ENCODE measurements around the gene PARD6G. TPM values are rescaled to one million over a fixed set of nuclear protein-coding genes. Genes with fewer than 3 reads are reported as not detected.

PARD6G gene
- total and polyA plus RNA-seq, 2 experiments from 2014 or later, result 0.22 to 0.53 TPM

GRCh38 chr18:80190311-80190710, 57.0 kb downstream of the PARD6G start:
- in situ Hi-C loops (cut with MboI), result no loop called here
- no peak for DNase-seq
- Histone ChIP-seq H3K27ac (no peak overlapping the region), H3K9ac (no peak overlapping the region), H3K27me3 (replicated peaks; ENCODE audit: insufficient read depth) (no peaks in the 10 kb centered on the region; the same call in 1 of the 2 replicates), H3F3A (ENCODE audit: insufficient read depth) (no peaks in the 10 kb centered on the region), H3K9me3 (ENCODE audit: low read depth) (no peaks in the 10 kb centered on the region), H2AFZ (no peak overlapping the region), H3K4me3 (no peak overlapping the region), H3K36me3 (ENCODE audit: low read depth) (no peaks in the 10 kb centered on the region), H4K20me1 (ENCODE audit: insufficient read depth) (no peaks in the 10 kb centered on the region), H3K4me2 (ENCODE audit: unreplicated experiment) (no peak overlapping the region), H3K9me2 (ENCODE audit: insufficient read depth) (no peaks in the 10 kb centered on the region), H3K4me1 (ENCODE audit: insufficient read depth) (no peaks in the 10 kb centered on the region), H3K79me2 (ENCODE audit: insufficient read depth) (no peaks in the 10 kb centered on the region)
- 67% methylated on average over 5 of the region's 5 CpGs for WGBS, 2 experiments (ENCODE audit: low coverage in 1 of 2, low lambda C conversion rate in 2 of 2, missing lambda C conversion rate in 2 of 2)
- no peak for TF ChIP-seq EZH2 (IDR thresholded peaks at IDR 0.05; ENCODE audit: insufficient read depth, poor library complexity, severe bottlenecking)
- no peak for TF ChIP-seq EZH2phosphoT487 (IDR thresholded peaks at IDR 0.05; ENCODE audit: insufficient read depth, low read depth)

GRCh38 chr18:80189531-80189865, 57.8 kb downstream of the PARD6G start:
- TF ChIP-seq EZH2phosphoT487 (IDR thresholded peaks at IDR 0.05; ENCODE audit: insufficient read depth, low read depth), result no peak
- Histone ChIP-seq H3K4me2 (ENCODE audit: unreplicated experiment) (no peak overlapping the region), H3F3A (ENCODE audit: insufficient read depth) (no peaks in the 10 kb centered on the region), H3K9ac (no peak overlapping the region), H3K9me2 (ENCODE audit: insufficient read depth) (no peaks in the 10 kb centered on the region), H4K20me1 (ENCODE audit: insufficient read depth) (no peaks in the 10 kb centered on the region), H3K4me3 (no peak overlapping the region), H3K27me3 (replicated peaks; ENCODE audit: insufficient read depth) (no peaks in the 10 kb centered on the region; the same call in 1 of the 2 replicates), H3K79me2 (ENCODE audit: insufficient read depth) (no peaks in the 10 kb centered on the region), H3K36me3 (ENCODE audit: low read depth) (no peaks in the 10 kb centered on the region), H3K4me1 (ENCODE audit: insufficient read depth) (no peaks in the 10 kb centered on the region), H3K9me3 (ENCODE audit: low read depth) (no peaks in the 10 kb centered on the region), H2AFZ (no peak overlapping the region), H3K27ac (no peak overlapping the region)
- WGBS, 2 experiments (ENCODE audit: low coverage in 1 of 2, low lambda C conversion rate in 2 of 2, missing lambda C conversion rate in 2 of 2), result 84 to 86% methylated on average over 10 of the region's 10 CpGs
- in situ Hi-C loops (cut with MboI), result no loop called here
- DNase-seq, result no peak

GRCh38 chr18:80188643-80189530, 58.4 kb downstream of the PARD6G start:
- in situ Hi-C loops (cut with MboI), result no loop called here
- no peaks in the 10 kb centered on the region for H3K79me2 ChIP-seq (ENCODE audit: insufficient read depth)
- no peak overlapping the region for H3K4me2 ChIP-seq (ENCODE audit: unreplicated experiment)
- no peaks in the 10 kb centered on the region for H3K36me3 ChIP-seq (ENCODE audit: low read depth)
- no peaks in the 10 kb centered on the region for H3F3A ChIP-seq (ENCODE audit: insufficient read depth)
- no peaks in the 10 kb centered on the region for H4K20me1 ChIP-seq (ENCODE audit: insufficient read depth)
- no peak overlapping the region for H3K9ac ChIP-seq
- no peaks in the 10 kb centered on the region for H3K9me3 ChIP-seq (ENCODE audit: low read depth)
- H3K4me1 ChIP-seq (ENCODE audit: insufficient read depth), result no peaks in the 10 kb centered on the region
- TF ChIP-seq EZH2phosphoT487 (IDR thresholded peaks at IDR 0.05; ENCODE audit: insufficient read depth, low read depth), result no peak
- TF ChIP-seq EZH2 (IDR thresholded peaks at IDR 0.05; ENCODE audit: insufficient read depth, poor library complexity, severe bottlenecking), result no peak
- 80 to 82% methylated on average over 20 of the region's 20 CpGs for WGBS, 2 experiments (ENCODE audit: low coverage in 1 of 2, low lambda C conversion rate in 2 of 2, missing lambda C conversion rate in 2 of 2)
- no peak overlapping the region for H3K4me3 ChIP-seq
- H3K9me2 ChIP-seq (ENCODE audit: insufficient read depth), result no peaks in the 10 kb centered on the region
- no peaks in the 10 kb centered on the region; the same call in 1 of the 2 replicates for H3K27me3 ChIP-seq (replicated peaks; ENCODE audit: insufficient read depth)
- no peak overlapping the region for H2AFZ ChIP-seq
- no peak overlapping the region for H3K27ac ChIP-seq
- DNase-seq, result no peak

GRCh38 chr18:80187956-80188642, 59.2 kb downstream of the PARD6G start:
- H3K4me3 ChIP-seq, result no peak overlapping the region
- H3K9me2 ChIP-seq (ENCODE audit: insufficient read depth), result no peaks in the 10 kb centered on the region
- no peaks in the 10 kb centered on the region for H3K36me3 ChIP-seq (ENCODE audit: low read depth)
- no peak overlapping the region for H3K4me2 ChIP-seq (ENCODE audit: unreplicated experiment)
- DNase-seq, result no peak
- no peaks in the 10 kb centered on the region for H3K4me1 ChIP-seq (ENCODE audit: insufficient read depth)
- H3F3A ChIP-seq (ENCODE audit: insufficient read depth), result no peaks in the 10 kb centered on the region
- H4K20me1 ChIP-seq (ENCODE audit: insufficient read depth), result no peaks in the 10 kb centered on the region
- no peak overlapping the region for H3K27ac ChIP-seq
- H2AFZ ChIP-seq, result no peak overlapping the region
- in situ Hi-C loops (cut with MboI), result no loop called here
- no peaks in the 10 kb centered on the region for H3K27me3 ChIP-seq (replicated peaks; ENCODE audit: insufficient read depth)
- 84 to 85% methylated on average over 19 of the region's 19 CpGs for WGBS, 2 experiments (ENCODE audit: low coverage in 1 of 2, low lambda C conversion rate in 2 of 2, missing lambda C conversion rate in 2 of 2)
- H3K9me3 ChIP-seq (ENCODE audit: low read depth), result no peaks in the 10 kb centered on the region
- no peak for TF ChIP-seq EZH2phosphoT487 (IDR thresholded peaks at IDR 0.05; ENCODE audit: insufficient read depth, low read depth)
- no peak for TF ChIP-seq EZH2 (IDR thresholded peaks at IDR 0.05; ENCODE audit: insufficient read depth, poor library complexity, severe bottlenecking)
- H3K9ac ChIP-seq, result no peak overlapping the region
- H3K79me2 ChIP-seq (ENCODE audit: insufficient read depth), result no peaks in the 10 kb centered on the region

All from GM23248 (cell line).